IPS DF 19.7 (cell line): ENCODE measurements around the gene PLXDC2.
"Not testable (repeated sequence)": the region's sequence is repeated elsewhere in the genome, so short reads cannot be mapped to it uniquely, and the experiment has no call there.

ENCODE experiments used
- DNase-seq: peaks from one replicate; pipeline ENCODE4 v3.0.0-alpha.2; 2013; ENCODE audit warnings: low read depth, low spot score

Gene PLXDC2

DNA sequence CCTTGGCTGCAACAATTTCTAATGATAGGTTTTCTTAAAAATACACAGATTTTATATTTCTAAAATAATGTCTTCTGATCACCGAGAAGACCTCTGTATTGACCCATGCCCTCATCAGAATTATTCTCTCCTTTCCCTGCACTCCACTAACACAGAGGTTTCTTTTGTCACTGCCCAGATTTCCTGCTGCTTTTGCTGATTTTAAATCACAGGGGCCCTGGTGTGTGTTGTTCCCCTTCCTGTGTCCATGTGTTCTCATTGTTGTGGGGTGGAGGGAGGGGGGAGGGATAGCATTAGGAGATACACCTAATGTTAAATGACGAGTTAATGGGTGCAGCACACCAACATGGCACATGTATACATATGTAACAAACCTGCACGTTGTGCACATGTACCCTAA, 375.2 kb downstream of the PLXDC2 start:
- DNase-seq = not testable (repeated sequence)

DNA sequence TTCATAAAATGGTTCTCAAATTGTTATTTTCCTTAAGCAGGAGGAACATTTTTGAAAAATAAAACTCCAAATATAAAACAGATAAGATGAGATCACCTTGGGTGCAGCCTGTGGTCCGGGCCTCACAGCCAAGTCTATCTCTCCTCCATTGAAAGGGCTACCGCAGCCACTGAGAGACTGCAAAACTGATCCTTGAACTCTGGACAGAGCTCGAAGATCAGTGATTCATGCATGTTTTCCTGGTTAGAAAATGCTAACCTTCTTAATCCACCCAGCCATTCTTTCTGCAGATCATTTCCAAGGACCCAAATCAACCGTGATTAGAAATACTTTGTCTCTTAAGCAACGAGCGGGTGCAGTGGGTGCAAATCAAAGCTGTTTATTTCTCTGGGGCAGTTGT, 378.8 kb downstream of the PLXDC2 start:
- no peak for DNase-seq

DNA sequence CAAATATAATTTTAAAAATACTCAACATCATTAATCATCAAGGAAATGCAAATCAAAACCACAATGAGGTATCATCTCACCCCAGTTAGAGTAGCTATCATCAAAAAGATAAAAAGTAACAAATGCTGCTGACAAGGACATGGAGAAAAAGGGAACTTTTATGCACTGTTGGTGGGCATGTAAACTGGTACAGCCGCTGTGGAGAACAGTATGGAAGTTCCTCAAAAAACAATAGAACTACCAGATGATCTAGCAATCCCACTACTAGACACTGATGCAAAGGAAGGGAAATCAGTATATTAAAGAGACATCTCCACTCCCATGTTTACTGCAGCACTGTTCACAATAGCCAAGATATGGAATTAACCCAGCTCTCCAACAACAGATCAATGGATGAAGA, 384.5 kb downstream of the PLXDC2 start:
- no peak for DNase-seq

- DNase-seq = no peak
Observed at GRCh38 chr10:20202337-20202736, 386.1 kb downstream of the PLXDC2 start.

GRCh38 chr10:20207653-20208052, 391.4 kb downstream of the PLXDC2 start:
- no peak for DNase-seq

- DNase-seq = not testable (repeated sequence)
Observed at GRCh38 chr10:20209098-20209497, 392.9 kb downstream of the PLXDC2 start.

DNA sequence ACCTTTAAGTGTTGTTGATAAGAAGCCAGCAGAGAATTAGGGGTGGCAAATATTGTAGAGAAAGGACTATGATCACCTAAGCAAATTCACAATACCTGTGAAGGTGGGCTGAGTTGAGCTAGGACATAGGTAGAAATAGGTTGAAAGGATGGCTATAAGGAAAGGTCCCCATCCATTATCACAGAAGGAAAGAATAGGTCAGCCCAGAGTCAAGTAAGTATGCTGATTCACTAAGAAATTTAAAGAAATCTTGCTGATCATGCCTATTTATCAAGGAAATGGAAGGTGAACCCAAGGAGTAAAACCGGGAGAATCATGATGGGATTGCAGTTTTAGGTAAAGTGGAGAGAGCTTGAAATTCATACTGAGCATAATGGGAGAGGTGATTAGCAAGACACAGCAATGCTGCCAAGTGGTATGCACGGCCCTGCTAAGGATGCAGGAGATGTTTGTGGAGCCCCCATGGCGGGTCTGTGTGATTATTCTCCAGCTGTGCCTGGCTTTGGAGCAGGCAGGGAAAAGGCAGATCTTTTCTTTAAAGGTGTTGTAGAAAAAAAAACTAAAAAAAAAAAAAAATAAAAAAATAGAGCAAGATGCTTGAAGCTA, 399.4 kb downstream of the PLXDC2 start:
- peak; percentile 69 for DNase-seq

DNA sequence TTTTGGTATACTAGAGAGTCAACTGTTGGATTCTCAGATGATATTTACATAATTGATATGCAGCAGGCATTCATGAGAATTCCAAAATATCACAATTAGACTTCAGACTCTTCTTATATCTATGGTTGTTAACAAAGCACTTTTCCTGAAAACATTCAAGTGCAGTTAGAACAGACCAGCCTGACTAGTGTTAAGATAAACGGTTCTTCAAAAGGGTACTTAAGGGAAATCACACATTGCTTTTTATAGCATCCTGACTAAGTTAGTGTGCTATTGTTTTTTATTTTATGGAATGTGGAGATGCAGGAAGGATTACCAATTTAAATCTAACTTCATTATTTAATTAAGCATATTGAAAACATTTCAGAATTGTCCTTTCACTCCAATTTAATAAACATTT, 405.1 kb downstream of the PLXDC2 start:
- no peak for DNase-seq

DNA sequence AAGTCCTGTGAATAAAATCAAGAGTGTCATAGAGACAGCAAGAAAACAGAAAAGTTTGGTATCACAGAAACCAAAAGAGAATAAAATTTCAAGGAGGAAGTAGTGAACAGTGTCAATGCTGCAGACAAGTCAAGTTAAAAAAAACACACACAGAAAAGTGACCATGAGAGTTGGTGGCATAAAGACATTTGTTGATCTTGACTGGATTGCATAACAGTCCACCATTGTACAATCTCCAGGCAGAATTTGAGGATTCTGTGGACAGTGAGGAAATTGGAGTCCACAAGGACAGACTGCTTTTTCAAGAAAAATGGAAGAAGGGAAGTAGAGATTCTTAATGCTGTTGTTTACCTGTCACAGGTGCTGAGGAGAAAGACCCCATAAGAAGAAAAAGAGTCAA, 412.5 kb downstream of the PLXDC2 start:
- no peak for DNase-seq

DNA sequence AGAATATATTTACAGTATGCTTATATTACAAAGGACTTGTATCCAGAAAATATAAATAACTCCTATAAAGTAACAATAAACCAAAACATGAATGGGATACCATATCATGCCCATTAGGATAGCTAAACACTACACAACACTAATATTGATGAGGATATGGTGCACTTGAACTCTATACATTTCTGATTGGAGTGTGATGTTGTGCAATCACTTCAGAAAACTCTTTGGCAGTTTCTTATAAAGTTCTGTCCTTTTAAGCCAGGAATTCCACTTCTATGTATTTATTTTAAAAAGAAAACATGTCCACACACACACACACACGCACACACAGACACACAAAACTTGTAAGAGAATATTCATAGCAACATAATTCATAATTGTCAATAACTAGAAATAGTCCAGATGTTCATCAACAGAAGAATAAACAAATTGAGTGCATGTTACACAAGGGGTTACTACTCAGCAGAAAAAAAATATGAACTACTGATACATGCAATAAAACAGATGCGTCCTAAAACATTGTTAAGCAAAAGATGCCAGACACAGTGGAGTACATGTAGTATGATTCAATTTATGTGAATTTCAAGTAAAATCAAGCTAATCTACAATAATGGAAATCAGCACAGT, 416.0 kb downstream of the PLXDC2 start:
- no peak for DNase-seq

GRCh38 chr10:20233423-20233822, 417.2 kb downstream of the PLXDC2 start:
- DNase-seq = no peak

DNA sequence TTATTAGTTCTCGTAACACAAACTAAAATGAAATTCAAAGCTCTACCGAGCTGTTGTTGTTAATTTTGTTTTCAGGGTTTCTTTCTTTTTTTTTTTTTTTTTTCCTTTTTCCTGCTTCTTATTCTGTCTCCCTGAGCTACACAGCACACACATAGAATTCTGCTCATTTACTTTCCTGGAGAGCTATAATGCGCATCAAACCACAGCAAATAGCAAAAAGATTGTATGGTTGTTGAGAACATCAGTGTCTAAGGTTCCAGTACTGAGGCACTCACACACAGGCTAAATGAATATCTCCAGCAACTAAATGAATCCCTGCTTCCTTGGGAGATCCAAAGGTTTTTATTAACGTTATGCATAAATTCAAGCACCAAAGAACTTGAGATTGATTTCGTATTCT, 418.3 kb downstream of the PLXDC2 start:
- DNase-seq = no peak

DNA sequence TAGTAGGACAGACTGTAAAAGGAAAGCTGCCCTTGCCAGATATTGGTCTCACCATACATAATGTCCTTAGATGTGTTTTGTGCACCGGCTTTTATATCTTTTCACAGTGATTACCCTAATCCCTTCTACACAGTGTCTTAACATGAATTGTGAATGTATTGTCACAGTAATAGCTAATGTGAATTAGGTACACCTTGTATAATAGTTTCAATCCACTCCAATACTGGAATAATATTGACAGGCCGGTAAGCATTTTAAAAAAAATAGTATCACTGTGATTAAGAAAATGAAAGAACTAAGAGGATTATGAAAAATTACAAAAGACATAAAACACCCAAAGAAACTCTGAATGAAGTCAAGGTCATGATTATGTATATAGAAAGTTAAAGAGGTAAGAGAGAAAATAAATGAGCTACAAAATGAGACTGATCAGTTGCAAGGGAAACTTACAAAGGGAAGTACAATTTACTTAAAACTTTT, 420.9 kb downstream of the PLXDC2 start:
- DNase-seq = no peak

DNA sequence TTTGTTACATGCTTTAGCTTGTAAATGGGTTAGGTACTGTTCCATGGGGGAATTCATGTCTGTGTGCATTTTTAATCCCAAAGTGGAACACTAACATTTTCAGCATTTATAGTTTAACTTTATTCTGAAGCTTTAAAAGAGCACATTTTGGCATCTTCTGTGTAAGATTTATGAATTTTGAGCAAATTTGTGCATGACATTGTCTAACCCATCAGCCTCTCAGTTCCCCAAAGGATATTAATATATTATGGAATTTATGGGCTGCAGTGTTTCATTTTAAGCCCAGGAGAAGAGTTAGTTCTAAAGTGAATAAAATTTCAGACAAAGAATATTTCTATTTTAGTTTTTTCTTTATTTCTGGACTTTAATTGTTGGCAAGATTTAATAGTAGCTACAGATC, 421.4 kb downstream of the PLXDC2 start:
- no peak for DNase-seq

- no peak for DNase-seq
Observed at GRCh38 chr10:20240643-20241042, 424.4 kb downstream of the PLXDC2 start.

GRCh38 chr10:20247454-20247853, 431.2 kb downstream of the PLXDC2 start:
- DNase-seq = no peak

- no peak for DNase-seq
Observed at GRCh38 chr10:20247891-20248708, 431.9 kb downstream of the PLXDC2 start.

DNA sequence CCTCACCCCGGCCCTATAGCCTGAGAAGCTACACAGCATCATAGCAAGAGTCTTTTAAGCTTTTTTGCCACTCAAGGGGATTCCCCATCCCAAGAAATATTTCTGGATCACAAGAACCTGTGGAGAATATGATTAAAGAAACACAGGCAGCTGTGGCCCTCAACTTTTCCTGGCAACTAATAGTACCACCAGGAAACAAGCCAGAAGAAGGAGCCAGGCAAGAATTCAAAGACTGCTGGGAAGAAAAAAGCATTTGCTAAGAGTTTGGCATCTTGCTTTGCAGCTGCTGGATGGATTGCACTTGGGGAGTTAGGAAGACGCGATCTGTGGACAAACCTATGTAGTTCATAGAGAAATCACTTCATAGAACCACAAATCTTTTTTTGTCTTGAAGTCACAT, 437.8 kb downstream of the PLXDC2 start:
- DNase-seq = no peak

DNA sequence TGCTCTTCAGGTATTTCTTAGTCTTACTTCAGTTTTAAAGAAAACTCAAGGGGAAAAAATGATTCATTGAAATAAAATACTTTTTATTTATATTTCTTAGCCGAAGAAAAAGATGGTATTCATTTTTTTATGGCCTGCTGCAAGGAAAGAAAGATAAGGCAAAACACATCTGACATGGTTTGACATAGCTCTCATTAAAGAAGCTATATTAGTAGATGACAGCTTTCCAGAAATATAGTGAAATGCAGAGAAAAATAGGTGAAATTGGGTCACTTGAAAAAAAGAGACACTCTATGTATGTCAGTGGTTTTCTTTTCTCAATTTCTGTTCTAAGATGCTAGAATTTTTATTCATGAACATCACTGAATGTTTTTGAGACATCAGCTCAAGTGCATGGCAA, 438.3 kb downstream of the PLXDC2 start:
- DNase-seq = no peak

- no peak for DNase-seq
Observed at GRCh38 chr10:20256969-20257368, 440.7 kb downstream of the PLXDC2 start.

DNA sequence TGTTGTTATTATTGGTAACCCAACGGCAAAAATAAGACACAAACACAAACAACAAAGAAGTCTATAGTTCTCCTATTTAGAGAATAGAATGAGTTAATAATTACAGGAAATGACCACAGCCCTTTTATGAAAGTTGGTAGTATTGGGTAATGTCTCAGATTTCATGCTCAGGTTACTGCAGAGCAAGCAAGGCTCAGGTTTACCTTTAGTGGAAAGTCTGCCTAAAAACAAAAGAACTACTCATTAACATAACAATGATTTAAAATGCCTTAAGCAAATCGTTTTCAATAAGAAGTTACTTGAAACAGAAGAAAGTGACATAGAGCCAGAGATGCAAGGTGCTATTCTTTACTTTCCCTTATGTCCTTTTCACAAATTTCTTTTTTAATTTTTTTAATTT, 441.2 kb downstream of the PLXDC2 start:
- DNase-seq = peak; percentile 70

DNA sequence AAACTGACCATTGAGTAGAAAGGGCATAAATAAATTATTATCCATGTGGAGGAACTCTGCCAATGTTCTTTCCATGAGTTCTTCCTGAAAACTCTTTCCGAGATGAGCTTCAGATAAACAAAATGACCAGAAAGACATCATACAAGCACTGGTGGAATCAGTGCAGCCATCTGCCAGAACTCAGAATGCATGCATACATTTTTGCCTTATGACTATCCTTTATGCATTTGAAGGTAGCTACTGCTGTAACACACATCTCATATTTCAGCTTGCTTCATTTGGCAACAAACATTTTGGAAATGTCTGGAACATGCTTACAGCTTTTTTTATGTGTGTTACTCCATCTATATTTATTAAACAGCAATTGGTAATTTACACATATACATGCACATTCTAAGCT, 448.9 kb downstream of the PLXDC2 start:
- no peak for DNase-seq

DNA sequence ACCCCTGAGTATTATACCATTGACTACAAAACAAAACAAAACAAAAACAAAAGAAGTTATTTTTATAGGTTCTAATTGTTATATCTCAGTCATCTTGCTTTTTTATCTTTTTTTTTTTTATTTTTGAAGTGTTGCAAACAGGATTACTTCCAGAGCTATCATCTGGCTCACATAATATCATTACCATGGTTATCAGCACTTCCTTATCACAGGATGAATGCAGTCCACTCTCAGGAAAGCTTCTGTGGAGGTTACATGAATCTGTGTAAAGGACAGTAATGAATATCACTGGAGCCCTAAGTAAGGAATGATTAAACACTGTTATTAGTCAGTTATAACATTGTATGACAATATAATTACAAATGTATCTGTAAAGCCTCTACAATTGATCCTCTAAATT, 451.5 kb downstream of the PLXDC2 start:
- no peak for DNase-seq
